NCI-H128 (cell line): ENCODE measurements around the gene AGMO.

ENCODE experiments used
- DNase-seq: peaks from one replicate; lab custom pipeline; 2025; ENCODE audit not compliant: unreplicated experiment; lab: John Stamatoyannopoulos, UW

AGMO gene

DNA sequence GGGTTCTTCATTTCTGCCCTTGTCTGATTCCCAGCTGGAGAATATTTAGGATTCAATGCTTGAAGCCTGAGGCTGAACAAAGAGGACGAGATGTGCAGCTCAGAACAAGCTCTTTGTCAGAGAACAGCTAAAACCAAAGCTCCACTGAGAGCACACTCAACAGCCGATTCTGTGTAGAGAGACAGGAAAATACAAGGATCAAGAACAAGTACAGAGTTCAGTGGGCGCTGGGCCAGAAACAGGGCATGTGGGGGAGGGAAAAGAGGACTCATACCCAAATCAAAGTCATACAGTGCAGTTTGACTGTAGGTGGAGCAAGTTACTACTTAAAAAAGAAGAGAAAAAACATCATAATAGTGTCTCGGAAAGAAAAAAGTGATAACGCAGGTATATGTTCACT, at the start of gene AGMO:
TSS of gene AGMO (minus strand) at position 181 of the 400 bp plus-strand sequence.
- DNase-seq, result no peak

GRCh38 chr7:15610503-15610902, 48.7 kb upstream of the AGMO start:
- no peak for DNase-seq

GRCh38 chr7:15609287-15609686, 47.5 kb upstream of the AGMO start:
- no peak for DNase-seq

DNA sequence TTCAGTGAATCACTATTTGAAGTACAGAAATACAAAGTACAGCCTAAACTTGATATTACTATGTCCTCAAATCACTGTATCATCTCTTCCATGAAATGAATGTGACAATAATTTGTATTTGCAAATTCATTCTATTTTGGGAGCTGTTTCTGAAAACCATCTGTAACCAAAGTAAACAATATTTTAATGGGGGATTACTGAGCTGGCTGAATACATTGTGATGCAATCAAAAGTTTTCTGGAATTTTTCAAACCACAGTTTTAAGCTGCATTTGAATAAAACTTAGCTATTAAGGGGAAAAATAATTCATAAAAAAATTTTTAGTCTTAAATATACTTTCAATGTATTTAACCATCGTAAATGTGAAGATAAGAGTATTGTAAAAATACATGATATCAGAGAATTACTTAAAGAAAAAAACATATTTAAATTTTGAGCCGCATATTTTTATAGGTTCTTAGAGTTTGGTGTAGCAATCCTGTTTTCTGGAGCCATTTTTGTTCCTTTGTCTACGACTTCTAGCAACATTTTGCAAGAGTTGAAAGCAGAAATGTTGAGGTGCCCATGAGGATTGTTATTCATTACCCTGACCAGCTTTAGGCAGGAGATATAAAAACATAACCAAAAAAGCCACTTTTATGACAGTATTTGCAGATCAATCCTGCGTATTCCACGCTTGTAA, 45.9 kb upstream of the AGMO start:
- no peak for DNase-seq

DNA sequence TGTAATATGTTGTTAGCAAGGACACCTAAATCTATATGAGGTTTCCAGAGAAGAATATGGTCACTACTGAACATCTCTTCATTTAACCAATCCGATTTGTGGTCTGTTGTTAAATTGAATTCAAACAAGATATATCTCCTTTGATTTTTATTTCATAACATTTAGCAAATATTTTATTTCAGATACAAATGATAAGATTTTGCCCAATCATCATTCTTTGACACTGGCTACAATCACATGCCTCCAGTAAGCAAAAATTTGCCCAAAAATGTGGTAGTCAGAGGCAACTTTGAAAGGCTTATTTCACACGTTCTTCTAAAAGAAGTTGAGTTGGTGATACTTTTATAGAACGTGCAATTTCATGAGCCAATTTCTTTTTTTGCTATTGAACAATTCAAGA, 44.7 kb upstream of the AGMO start:
- DNase-seq, result no peak

DNA sequence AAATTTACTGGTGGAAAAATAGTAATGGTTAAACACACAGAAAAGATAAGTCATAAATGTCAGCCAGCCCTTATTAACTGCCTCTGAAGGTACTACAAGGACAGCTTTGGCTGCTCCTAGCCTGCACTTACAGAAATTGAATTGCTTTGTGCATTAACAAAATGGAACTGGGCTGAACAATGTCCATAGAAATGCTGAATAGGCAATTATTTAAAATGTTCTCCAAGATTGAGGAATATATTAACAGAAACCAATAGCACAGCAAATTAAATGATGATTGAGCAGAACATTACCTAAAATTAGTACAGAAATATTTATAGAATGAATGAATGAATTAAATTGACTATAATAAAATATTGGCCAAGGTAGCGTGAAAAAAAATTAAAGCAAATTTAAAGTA, 42.4 kb upstream of the AGMO start:
- no peak for DNase-seq

DNA sequence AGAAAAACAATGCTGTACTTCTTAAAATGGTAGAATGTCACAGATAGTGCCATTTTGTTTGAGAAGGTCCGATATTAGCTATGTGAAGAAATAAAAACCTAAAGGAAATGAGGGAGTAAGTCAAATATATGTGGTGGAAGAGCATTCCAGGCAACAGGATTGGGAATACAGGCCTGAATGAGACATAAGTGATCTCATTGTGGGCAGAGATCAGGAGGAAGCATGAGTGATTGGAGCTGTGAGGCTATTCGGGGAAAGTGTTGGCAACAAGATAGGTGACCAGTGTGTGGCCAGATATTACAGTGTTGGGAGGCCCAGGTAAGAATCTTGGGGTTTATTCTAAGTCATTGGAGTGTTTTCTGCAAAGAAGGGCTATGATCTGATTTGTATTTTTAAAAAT, 41.3 kb upstream of the AGMO start:
- DNase-seq, result no peak

- no peak for DNase-seq
Observed at GRCh38 chr7:15602236-15602635, 40.4 kb upstream of the AGMO start.

DNA sequence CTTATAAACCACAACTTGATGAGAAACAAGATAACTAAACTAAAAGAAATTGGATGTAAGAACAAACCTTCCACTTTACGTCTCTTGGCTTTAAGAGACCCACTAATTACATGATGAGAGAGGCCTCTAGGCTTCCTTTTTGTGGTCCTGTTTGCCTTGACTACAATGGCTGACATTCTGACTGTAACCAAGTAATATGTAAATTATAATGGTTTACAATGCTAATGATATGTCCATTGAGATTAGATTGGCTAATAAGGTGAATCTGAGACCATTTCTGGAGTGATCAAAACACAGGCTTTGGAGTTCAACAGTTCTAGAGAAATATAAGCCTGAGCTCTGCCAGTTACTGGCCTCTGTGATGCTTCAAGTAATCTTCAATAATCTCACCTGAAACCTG, 39.4 kb upstream of the AGMO start:
- DNase-seq, result no peak

DNA sequence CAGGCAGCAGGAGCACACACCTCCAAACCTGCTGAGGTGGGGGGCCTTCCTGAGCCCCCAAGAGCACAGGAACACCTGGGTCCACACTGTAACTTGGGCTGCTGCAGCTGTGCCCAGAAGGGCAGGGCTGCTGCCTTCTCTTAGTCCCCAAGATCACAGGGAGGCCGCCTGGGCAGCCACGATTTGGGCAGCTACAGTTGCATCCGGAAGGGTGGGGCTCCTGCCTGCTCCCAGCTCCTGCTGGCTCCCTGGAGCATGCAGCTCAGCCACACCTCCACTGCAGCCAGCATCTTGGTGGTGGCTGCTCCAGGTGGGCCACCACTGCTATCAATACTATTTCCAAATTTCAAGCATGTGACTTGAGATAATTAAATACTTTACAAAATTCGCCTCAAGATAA, 38.5 kb upstream of the AGMO start:
- DNase-seq, result no peak

DNA sequence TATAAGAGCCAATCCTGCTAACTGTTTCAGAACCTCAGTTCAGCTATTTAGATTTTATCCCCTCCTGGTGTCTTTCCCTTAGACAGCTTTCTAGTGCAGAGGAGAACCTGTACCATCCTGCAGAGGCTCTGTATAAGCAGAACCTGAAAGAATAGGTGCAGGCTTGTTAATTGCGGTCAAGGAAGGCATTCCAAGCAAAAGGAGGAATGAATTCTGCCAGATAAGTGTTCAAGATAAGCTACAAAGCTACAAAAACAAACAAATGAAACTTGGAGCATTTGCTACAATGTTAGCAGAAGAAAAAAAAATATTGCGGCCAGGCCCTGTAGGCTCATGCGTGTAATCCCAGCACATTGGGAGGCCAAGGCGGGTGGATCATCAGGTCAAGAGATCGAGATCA, 32.6 kb upstream of the AGMO start:
- DNase-seq, result no peak

GRCh38 chr7:15593382-15593781, 31.6 kb upstream of the AGMO start:
- no peak for DNase-seq

DNA sequence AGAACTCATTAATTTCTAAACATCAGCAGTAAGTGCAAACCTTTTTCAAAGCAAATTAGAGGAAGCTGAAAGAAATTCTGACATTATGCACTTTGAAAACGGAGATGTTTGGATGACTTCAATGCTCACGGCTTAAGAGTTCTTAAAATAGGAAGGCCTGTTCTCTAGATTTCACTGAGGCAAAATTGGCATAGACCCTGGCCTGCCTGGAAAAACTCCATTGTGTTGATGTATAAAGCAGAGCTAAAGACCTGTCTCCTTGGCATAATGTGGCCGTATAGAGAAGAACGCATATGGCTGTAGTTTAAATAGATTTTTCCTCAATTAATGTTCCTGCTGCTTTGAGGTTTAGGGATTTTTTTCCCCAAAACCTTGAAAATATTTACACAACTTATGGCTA, 24.5 kb upstream of the AGMO start:
- no peak for DNase-seq

DNA sequence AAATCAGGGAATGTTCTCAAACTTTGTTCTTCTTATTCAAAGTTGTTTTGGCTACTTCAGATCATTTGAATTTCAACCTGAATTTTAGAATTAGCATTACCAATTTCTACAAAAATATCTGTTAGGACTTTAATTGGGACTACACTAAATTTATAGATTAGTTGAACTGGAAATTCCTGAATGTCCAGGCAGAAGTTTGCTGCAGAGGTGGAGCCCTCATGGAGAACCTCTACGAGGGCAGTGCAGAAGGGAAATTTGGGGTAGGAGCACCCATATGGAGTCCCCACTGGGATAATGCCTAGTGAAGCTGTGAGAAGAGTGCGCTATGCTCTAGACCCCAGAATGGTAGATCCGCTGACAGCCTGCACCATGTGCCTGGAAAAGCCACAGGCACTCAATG, 22.8 kb upstream of the AGMO start:
- no peak for DNase-seq

DNA sequence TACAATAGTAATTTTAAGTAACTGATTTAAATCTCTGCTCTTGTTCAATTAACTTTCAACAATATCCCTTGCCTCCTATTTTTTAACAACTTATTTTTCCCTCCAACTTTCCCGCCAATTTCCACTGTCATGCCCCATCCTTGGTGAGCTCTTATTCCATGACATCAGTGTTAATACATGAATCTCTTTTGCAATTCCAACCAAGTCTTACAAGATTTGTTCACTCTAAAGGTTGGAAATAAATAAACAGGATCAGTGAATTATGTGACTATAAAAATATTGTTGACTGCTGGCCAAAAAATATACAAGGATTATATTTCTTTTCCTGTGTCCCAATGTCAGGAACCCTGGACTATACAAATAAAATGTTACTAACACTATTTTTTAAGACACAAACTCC, 21.0 kb upstream of the AGMO start:
- DNase-seq, result no peak

- DNase-seq, result no peak
Observed at GRCh38 chr7:15581352-15581951, 19.6 kb upstream of the AGMO start.

DNA sequence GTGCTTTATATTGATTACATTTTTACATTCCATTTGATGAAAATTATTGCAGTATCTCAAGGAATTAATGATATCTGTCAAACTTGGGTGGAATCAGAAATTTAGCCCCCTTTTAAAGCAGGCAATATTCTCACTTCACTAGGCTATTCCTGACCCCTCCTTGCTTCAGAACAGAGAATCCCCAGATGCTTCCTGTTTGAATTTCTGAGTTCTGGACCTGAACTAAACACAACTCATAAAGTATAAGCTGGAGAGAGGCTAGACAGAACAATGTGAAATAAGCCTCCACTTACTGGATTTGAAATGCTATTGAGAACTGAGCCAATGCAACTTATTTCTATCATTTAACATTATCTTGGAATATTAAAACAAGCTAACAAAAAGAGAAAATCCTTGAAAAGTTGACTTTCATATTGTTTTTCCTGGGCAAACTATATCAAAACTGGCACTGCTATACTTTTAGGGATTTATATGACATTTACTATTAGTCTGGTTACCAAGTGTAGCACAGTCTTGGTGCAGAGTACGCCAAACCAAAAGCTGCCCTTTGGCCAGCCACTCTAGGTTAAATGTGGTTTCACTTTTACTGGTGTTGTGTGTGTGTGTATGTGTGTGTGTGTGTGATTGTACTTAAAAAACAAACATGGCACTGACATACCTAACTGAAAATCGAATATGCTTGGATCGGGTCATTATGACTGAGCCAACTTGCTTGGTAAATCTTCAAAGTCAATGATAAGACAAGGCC, 19.0 kb upstream of the AGMO start:
- DNase-seq, result no peak

- no peak for DNase-seq
Observed at GRCh38 chr7:15577600-15577999, 15.8 kb upstream of the AGMO start.

GRCh38 chr7:15571301-15571878, 9.6 kb upstream of the AGMO start:
- no peak for DNase-seq

- no peak for DNase-seq
Observed at GRCh38 chr7:15567652-15568051, 5.8 kb upstream of the AGMO start.

- no peak for DNase-seq
Observed at GRCh38 chr7:15567036-15567435, 5.2 kb upstream of the AGMO start.

- no peak for DNase-seq
Observed at GRCh38 chr7:15566476-15566875, 4.7 kb upstream of the AGMO start.
